Measurements from ENCODE around the gene FKBP1B. TPM values are rescaled to one million over a fixed set of nuclear protein-coding genes. Genes with fewer than 3 reads are reported as not detected.

FKBP1B gene
- total and polyA plus RNA-seq, 2 donors (not counting 3 experiments of a cell fraction or from before 2014, with no cell fraction given), result 12.9 to 40.2 TPM

DNA sequence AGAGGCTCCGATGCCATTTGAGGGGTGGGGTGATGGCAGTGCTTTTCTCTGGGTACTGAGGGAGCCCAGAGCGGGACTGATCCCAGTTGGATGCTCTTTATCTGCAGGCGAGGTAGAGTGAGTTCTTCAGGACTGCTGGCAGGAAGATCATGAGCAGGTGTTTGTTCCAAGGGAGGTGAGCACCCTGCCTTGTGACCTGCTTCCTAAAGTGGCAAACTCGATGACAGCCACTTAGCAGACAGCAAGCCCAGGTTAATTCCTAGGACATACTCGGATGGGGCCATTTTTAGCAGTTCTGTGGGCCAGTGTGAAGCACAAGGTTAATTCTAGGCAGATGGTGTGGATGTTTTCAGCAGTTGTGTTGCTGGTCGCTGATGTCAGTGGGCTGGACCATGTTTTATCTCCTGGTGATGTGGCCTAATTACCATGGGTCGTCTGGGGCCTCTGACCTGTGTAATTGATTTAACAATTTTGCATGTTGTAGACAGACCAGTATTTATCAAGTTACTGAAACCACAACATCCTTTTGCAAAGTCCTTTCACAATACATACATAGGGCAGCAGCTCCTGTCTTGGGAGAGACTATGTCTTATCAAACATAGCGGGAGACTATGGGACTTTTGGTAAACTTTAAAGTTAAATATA lies 4.9 kb downstream of the FKBP1B start:
- no peak overlapping the region for H3K4me2 ChIP-seq (ENCODE audit: insufficient read depth, low read length)
- no peaks in the 10 kb centered on the region for H3K79me2 ChIP-seq (ENCODE audit: control insufficient read depth, insufficient read depth, low read length)
- intact Hi-C loops (cut with micrococcal nuclease) (no loop called here), dilution Hi-C loops (cut with MboI; ENCODE audit: extremely low pct_ligation_motif_present, low sequenced_read_pairs) (no loop called here)
- H3K9ac ChIP-seq (replicated peaks; ENCODE audit: extremely low read depth, insufficient read depth, low read length), result no peak overlapping the region
- H3K36me3 ChIP-seq (ENCODE audit: control insufficient read depth in 2 of 2, extremely low read depth in 1 of 2, insufficient read depth in 2 of 2, low read length in 2 of 2), result no peaks in the 10 kb centered on the region
- H2AFZ ChIP-seq (ENCODE audit: low read depth, low read length), result no peak overlapping the region
- FAIRE-seq, result no peak
- no peaks in the 10 kb centered on the region for H3K27me3 ChIP-seq (ENCODE audit: control insufficient read depth in 2 of 2, insufficient read depth in 2 of 2, low read length in 2 of 2)
- CTCF ChIA-PET, result interaction anchor here (0.6 to 1.9 kb wide), 2 partner anchors 30 to 230 kb away, joined by 3 to 5 read pairs; partner anchors contain the start of gene TP53I3
- POLR2A ChIA-PET, result no interaction called here
- peaks cover 3% of the 10 kb centered on the region for H3K4me1 ChIP-seq (ENCODE audit: control insufficient read depth, extremely low read depth, insufficient read depth, low read length)
- H4K20me1 ChIP-seq (replicated peaks; ENCODE audit: control insufficient read depth, extremely low read depth, insufficient read depth, low read length), result no peaks in the 10 kb centered on the region
- no peaks in the 10 kb centered on the region for H3K9me3 ChIP-seq (replicated peaks; ENCODE audit: control insufficient read depth, insufficient read depth, low read length)
- H3K4me3 ChIP-seq (replicated peaks in 1 of 3; ENCODE audit: insufficient read depth in 1 of 3, low read depth in 1 of 3, low read length in 3 of 3), result no peak overlapping the region
- DNase-seq (ENCODE audit: low read depth, low spot score), result no peak
- no peak overlapping the region for H3K27ac ChIP-seq (ENCODE audit: insufficient read depth, low read depth, low read length)
- BruUV-seq (replicated peaks), result no TSS peak
- TF ChIP-seq, protein P1, sequence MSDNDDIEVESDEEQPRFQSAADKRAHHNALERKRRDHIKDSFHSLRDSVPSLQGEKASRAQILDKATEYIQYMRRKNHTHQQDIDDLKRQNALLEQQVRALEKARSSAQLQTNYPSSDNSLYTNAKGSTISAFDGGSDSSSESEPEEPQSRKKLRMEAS (IDR thresholded peaks at IDR 0.05; ENCODE audit: insufficient read depth, insufficient read length), result no peak
- no peak for TF ChIP-seq GATA2 (IDR thresholded peaks at IDR 0.05; ENCODE audit: insufficient read depth, insufficient read length, low read depth, low read length)
- TF ChIP-seq MYC (IDR thresholded peaks at IDR 0.05; ENCODE audit: low read depth, low read length), result no peak
- no peak for TF ChIP-seq POLR2A (IDR thresholded peaks at IDR 0.05; ENCODE audit: low read depth, low read length)
- TF ChIP-seq FOS (IDR thresholded peaks at IDR 0.05; ENCODE audit: borderline replicate concordance, insufficient read depth, low read length), result no peak
- no peak for TF ChIP-seq JUN (IDR thresholded peaks at IDR 0.05; ENCODE audit: borderline replicate concordance, insufficient read depth, insufficient read length, low read depth)
- no peak for TF ChIP-seq EZH2 (IDR thresholded peaks at IDR 0.05; ENCODE audit: borderline replicate concordance, low read depth, low read length, severe bottlenecking)
- TF ChIP-seq, protein P2, sequence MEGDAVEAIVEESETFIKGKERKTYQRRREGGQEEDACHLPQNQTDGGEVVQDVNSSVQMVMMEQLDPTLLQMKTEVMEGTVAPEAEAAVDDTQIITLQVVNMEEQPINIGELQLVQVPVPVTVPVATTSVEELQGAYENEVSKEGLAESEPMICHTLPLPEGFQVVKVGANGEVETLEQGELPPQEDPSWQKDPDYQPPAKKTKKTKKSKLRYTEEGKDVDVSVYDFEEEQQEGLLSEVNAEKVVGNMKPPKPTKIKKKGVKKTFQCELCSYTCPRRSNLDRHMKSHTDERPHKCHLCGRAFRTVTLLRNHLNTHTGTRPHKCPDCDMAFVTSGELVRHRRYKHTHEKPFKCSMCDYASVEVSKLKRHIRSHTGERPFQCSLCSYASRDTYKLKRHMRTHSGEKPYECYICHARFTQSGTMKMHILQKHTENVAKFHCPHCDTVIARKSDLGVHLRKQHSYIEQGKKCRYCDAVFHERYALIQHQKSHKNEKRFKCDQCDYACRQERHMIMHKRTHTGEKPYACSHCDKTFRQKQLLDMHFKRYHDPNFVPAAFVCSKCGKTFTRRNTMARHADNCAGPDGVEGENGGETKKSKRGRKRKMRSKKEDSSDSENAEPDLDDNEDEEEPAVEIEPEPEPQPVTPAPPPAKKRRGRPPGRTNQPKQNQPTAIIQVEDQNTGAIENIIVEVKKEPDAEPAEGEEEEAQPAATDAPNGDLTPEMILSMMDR (IDR thresholded peaks at IDR 0.05; ENCODE audit: extremely low read depth in 1 of 2, insufficient read depth in 1 of 2, low read depth in 1 of 2, low read length in 2 of 2), result no peak
- no peak for TF ChIP-seq POLR2AphosphoS5 (IDR thresholded peaks at IDR 0.05; ENCODE audit: insufficient read depth, low read depth, low read length)
- H3K9me1 ChIP-seq (replicated peaks; ENCODE audit: control insufficient read depth, extremely low read depth, insufficient read depth, low read length), result no peaks in the 10 kb centered on the region
